ENCODE results near the gene PLA2G6.

- no peak for TF ChIP-seq SIN3A (IDR thresholded peaks at IDR 0.05; ENCODE audit: borderline replicate concordance, insufficient read depth, low read length)
- no peak for TF ChIP-seq POLR2AphosphoS5 (IDR thresholded peaks at IDR 0.05; ENCODE audit: low read depth, low read length)
- no peak for TF ChIP-seq REST (IDR thresholded peaks at IDR 0.05; ENCODE audit: insufficient read depth in 1 of 2, low read depth in 2 of 2, low read length in 2 of 2)
- no peak for TF ChIP-seq TAF1 (IDR thresholded peaks at IDR 0.05; ENCODE audit: borderline replicate concordance, insufficient read depth, low read length)
These were observed 114.6 kb downstream of the PLA2G6 start for GRCh38 chr22:38067028-38067415.
